HepG2 (cell line): ENCODE results near the gene SRC. TPM values are rescaled to one million over a fixed set of nuclear protein-coding genes. Genes with fewer than 3 reads are reported as not detected.

ENCODE experiments used
- EED ChIP-seq: sonication (generic); formaldehyde crosslinking; IDR thresholded peaks from 2 replicates; pipeline ENCODE4 v1.5.0; 2020; ENCODE audit warnings: mild to moderate bottlenecking, missing genetic modification reagents
- GABPB1 ChIP-seq: IDR thresholded peaks from 2 replicates; pipeline ENCODE4 v1.6.1; 2016; ENCODE audit warnings: mild to moderate bottlenecking, missing genetic modification reagents, moderate library complexity, missing compliant biosample characterization
- HMG20B ChIP-seq: conservative IDR thresholded peaks from 2 replicates; pipeline ENCODE4 v1.6.1; 2016; ENCODE audit warnings: missing genetic modification reagents, missing compliant biosample characterization
- HNRNPLL ChIP-seq: fragments of 200-400 bp; formaldehyde crosslinking; IDR thresholded peaks from 2 replicates; pipeline ENCODE4 v1.6.1; 2017; ENCODE audit warnings: mild to moderate bottlenecking, low read depth, low read length; ENCODE audit not compliant: poor library complexity, severe bottlenecking
- NFIB ChIP-seq: sonication (generic); formaldehyde crosslinking; IDR thresholded peaks from 2 replicates; pipeline ENCODE4 v1.9.0; 2021; ENCODE audit warnings: missing genetic modification reagents, mild to moderate bottlenecking, borderline replicate concordance
- RBM22 ChIP-seq: fragments of 200-400 bp; formaldehyde crosslinking; optimal IDR thresholded peaks from 2 replicates; pipeline ENCODE3; 2017; ENCODE audit warnings: mild to moderate bottlenecking, low read length, moderate library complexity
- ZFP82 ChIP-seq: sonication (generic); formaldehyde crosslinking; IDR thresholded peaks from 2 replicates; pipeline ENCODE4 v1.5.1; 2020; ENCODE audit warnings: mild to moderate bottlenecking, missing genetic modification reagents, borderline replicate concordance
- ZNF296 ChIP-seq: sonication (generic); formaldehyde crosslinking; conservative IDR thresholded peaks from 2 replicates; pipeline ENCODE4 v1.5.0; 2020; ENCODE audit warnings: mild to moderate bottlenecking, missing genetic modification reagents
- ZNF510 ChIP-seq: sonication (generic); formaldehyde crosslinking; IDR thresholded peaks from 2 replicates; pipeline ENCODE4 v1.4.0; 2020; ENCODE audit warnings: low read depth, mild to moderate bottlenecking, missing genetic modification reagents
- ZNF546 ChIP-seq: sonication (generic); formaldehyde crosslinking; conservative IDR thresholded peaks from 2 replicates; pipeline ENCODE4 v1.8.1; 2023; ENCODE audit warnings: mild to moderate bottlenecking, missing genetic modification reagents
- ZNF589 ChIP-seq: sonication (generic); formaldehyde crosslinking; conservative IDR thresholded peaks from 2 replicates; pipeline ENCODE4 v1.8.0; 2022; ENCODE audit warnings: mild to moderate bottlenecking, moderate library complexity, missing genetic modification reagents
- ZNF615 ChIP-seq: sonication (generic); formaldehyde crosslinking; IDR thresholded peaks from 2 replicates; pipeline ENCODE4 v1.5.0; 2020; ENCODE audit warnings: mild to moderate bottlenecking, missing genetic modification reagents, borderline replicate concordance
- polyA plus RNA-seq, 8 experiments: library from polyadenylated mRNA; depleted of rRNA in 3 of 8; stranded (reverse) in 7 of 8; unstranded in 1 of 8; fragments of >200 nt; fragmentation: Illumina TruSeq in 4 of 8; extraction: Trizol in 4 of 8; gene quantifications; 2 replicates each; pipeline versions ENCODE4 v1.2.1 to v1.2.3, GENCODE V29; 2011 to 2016; ENCODE audit warnings: low read depth in 4 of 8, missing spikeins in 1 of 8, mixed read lengths in 1 of 8; ENCODE audit not compliant: insufficient read depth in 1 of 8
- total RNA-seq, 5 experiments: library from RNA; depleted of rRNA; stranded (reverse); fragments of >200 nt; fragmentation: Illumina TruSeq; extraction: Trizol; gene quantifications; 2 replicates each; pipeline ENCODE4 v1.2.3, GENCODE V29; 2016; ENCODE audit warnings: low read depth in 1 of 5
- TF ChIP-seq, protein P1 (sequence below): sonication (generic); formaldehyde crosslinking; IDR thresholded peaks from 2 replicates; pipeline ENCODE4 v1.8.0; 2022; ENCODE audit warnings: mild to moderate bottlenecking, missing genetic modification reagents
- TF ChIP-seq, protein P2 (sequence below): sonication (generic); formaldehyde crosslinking; IDR thresholded peaks from 2 replicates; pipeline ENCODE4 v1.8.1; 2023; ENCODE audit warnings: mild to moderate bottlenecking, missing genetic modification reagents
- TF ChIP-seq, protein P3 (sequence below): sonication (generic); formaldehyde crosslinking; IDR thresholded peaks from 2 replicates; pipeline ENCODE4 v1.4.0; 2020; ENCODE audit warnings: missing genetic modification reagents
- TF ChIP-seq, protein P4 (sequence below): fragments of 450-650 bp; IDR thresholded peaks from 2 replicates; pipeline ENCODE4 v1.6.1; 2016
- TF ChIP-seq, protein P5 (sequence below): sonication (generic); formaldehyde crosslinking; IDR thresholded peaks from 2 replicates; pipeline ENCODE4 v1.4.0; 2020; ENCODE audit warnings: mild to moderate bottlenecking, missing genetic modification reagents

The SRC gene
- total and polyA plus RNA-seq, 2 of the 13 experiments (the other 11 are each of a cell fraction or from before 2014, with no cell fraction given), result 54.7 to 192 TPM

- TF ChIP-seq ZNF296 (CRISPR knock-in tag), result no peak
- no peak for TF ChIP-seq ZFP82 (CRISPR knock-in tag)
- TF ChIP-seq, protein P1, sequence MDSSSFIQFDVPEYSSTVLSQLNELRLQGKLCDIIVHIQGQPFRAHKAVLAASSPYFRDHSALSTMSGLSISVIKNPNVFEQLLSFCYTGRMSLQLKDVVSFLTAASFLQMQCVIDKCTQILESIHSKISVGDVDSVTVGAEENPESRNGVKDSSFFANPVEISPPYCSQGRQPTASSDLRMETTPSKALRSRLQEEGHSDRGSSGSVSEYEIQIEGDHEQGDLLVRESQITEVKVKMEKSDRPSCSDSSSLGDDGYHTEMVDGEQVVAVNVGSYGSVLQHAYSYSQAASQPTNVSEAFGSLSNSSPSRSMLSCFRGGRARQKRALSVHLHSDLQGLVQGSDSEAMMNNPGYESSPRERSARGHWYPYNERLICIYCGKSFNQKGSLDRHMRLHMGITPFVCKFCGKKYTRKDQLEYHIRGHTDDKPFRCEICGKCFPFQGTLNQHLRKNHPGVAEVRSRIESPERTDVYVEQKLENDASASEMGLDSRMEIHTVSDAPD (CRISPR knock-in tag), result no peak
- TF ChIP-seq NFIB (CRISPR knock-in tag), result no peak
- TF ChIP-seq, protein P2, sequence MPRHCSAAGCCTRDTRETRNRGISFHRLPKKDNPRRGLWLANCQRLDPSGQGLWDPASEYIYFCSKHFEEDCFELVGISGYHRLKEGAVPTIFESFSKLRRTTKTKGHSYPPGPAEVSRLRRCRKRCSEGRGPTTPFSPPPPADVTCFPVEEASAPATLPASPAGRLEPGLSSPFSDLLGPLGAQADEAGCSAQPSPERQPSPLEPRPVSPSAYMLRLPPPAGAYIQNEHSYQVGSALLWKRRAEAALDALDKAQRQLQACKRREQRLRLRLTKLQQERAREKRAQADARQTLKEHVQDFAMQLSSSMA (CRISPR knock-in tag), result no peak
- TF ChIP-seq ZNF589 (CRISPR knock-in tag), result no peak
- TF ChIP-seq, protein P3, sequence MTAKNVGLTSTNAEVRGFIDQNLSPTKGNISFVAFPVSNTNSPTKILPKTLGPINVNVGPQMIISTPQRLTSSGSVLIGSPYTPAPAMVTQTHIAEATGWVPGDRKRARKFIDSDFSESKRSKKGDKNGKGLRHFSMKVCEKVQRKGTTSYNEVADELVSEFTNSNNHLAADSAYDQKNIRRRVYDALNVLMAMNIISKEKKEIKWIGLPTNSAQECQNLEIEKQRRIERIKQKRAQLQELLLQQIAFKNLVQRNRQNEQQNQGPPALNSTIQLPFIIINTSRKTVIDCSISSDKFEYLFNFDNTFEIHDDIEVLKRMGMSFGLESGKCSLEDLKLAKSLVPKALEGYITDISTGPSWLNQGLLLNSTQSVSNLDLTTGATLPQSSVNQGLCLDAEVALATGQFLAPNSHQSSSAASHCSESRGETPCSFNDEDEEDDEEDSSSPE (CRISPR knock-in tag), result no peak
- 0 out of 2 replicates have a peak, but pooled peaks have one; percentile 11 for TF ChIP-seq ZNF546 (CRISPR knock-in tag)
- peak; percentile 29; the same call in 1 of the 2 replicates for TF ChIP-seq GABPB1
- TF ChIP-seq EED, result 0 out of 2 replicates have a peak, but pooled peaks have one; percentile 35
- TF ChIP-seq, protein P4, sequence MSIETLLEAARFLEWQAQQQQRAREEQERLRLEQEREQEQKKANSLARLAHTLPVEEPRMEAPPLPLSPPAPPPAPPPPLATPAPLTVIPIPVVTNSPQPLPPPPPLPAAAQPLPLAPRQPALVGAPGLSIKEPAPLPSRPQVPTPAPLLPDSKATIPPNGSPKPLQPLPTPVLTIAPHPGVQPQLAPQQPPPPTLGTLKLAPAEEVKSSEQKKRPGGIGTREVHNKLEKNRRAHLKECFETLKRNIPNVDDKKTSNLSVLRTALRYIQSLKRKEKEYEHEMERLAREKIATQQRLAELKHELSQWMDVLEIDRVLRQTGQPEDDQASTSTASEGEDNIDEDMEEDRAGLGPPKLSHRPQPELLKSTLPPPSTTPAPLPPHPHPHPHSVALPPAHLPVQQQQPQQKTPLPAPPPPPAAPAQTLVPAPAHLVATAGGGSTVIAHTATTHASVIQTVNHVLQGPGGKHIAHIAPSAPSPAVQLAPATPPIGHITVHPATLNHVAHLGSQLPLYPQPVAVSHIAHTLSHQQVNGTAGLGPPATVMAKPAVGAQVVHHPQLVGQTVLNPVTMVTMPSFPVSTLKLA, result peak; percentile 91
- peak; percentile 31 for TF ChIP-seq HNRNPLL
- no peak for TF ChIP-seq RBM22
- TF ChIP-seq, protein P5, sequence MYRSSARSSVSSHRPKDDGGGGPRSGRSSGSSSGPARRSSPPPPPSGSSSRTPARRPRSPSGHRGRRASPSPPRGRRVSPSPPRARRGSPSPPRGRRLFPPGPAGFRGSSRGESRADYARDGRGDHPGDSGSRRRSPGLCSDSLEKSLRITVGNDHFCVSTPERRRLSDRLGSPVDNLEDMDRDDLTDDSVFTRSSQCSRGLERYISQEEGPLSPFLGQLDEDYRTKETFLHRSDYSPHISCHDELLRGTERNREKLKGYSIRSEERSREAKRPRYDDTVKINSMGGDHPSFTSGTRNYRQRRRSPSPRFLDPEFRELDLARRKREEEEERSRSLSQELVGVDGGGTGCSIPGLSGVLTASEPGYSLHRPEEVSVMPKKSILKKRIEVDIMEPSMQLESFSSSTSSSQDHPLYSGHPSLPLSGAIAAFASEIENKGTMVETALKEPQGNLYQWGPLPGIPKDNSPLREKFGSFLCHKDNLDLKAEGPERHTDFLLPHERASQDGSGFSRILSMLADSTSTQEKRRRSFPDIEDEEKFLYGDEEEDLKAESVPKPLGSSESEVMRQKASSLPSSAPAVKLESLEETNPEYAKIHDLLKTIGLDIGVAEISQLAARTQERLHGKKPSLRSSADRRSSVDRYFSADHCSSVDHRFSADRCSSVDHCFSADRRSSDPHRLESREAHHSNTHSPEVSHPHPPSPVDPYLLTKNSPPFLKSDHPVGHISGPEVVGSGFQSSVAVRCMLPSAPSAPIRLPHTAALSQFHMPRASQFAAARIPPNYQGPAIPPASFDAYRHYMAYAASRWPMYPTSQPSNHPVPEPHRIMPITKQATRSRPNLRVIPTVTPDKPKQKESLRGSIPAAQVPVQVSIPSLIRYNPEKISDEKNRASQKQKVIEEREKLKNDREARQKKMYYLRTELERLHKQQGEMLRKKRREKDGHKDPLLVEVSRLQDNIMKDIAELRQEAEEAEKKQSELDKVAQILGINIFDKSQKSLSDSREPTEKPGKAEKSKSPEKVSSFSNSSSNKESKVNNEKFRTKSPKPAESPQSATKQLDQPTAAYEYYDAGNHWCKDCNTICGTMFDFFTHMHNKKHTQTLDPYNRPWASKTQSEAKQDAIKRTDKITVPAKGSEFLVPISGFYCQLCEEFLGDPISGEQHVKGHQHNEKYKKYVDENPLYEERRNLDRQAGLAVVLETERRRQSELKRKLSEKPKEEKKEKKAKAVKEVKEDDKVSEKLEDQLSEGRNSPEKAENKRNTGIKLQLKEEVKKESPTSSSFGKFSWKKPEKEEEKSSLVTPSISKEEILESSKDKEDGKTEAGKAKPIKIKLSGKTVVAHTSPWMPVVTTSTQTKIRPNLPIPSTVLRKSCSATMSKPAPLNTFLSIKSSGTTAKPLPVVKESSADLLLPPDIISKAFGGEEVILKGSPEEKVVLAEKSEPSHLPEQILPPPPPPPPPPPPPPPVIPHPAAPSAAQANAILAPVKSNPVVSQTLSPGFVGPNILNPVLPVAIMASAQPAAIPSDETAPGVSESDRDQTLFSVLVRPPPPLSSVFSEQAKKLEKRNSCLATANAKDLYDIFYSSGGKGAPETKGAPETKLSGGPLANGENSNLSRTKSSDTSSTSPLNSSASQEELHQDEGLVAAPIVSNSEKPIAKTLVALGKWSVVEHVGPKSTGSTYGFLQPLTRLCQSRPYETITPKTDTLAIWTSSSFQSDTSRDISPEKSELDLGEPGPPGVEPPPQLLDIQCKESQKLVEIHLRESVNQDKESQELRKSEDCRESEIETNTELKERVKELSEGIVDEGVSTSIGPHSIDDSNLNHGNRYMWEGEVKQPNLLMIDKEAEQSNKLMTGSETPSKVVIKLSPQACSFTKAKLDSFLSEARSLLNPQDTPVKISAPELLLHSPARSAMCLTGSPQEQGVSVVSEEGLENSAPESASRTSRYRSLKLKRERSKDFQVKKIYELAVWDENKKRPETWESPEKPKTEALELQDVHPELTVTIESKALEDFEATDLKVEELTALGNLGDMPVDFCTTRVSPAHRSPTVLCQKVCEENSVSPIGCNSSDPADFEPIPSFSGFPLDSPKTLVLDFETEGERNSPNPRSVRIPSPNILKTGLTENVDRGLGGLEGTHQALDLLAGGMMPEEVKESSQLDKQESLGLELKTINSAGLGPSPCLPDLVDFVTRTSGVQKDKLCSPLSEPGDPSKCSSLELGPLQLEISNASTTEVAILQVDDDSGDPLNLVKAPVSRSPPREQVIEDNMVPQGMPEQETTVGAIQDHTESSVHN (CRISPR knock-in tag), result no peak
- no peak for TF ChIP-seq HMG20B
- TF ChIP-seq ZNF615 (CRISPR knock-in tag), result no peak
- TF ChIP-seq ZNF510 (CRISPR knock-in tag), result no peak
These were observed 4.3 kb upstream of the SRC start (continued) for GRCh38 chr20:37341632-37342031.
